Erythroblast (primary cell): ENCODE results near the gene PHETA2.

Source experiments
- DNase-seq, 2 experiments: peaks; one replicate each; lab custom pipeline; 2025; lab: John Stamatoyannopoulos, UW
- GATA1 ChIP-seq: IDR thresholded peaks from 2 replicates; pipeline ENCODE4 v1.6.1; 2011; ENCODE audit warnings: low read depth, mild to moderate bottlenecking, control low read depth, low read length, moderate library complexity
- POLR2A ChIP-seq: IDR thresholded peaks from 2 replicates; pipeline ENCODE4 v1.6.1; 2011; ENCODE audit warnings: mild to moderate bottlenecking, low read length

The PHETA2 gene

GRCh38 chr22:42074132-42074811, at the start of gene PHETA2:
Gene PHETA2 (plus strand): TSS chr22:42074248. CDS start chr22:42077294, 3,046 bp downstream.
- DNase-seq, result peak; percentile 70 to 74
- TF ChIP-seq POLR2A (peak; percentile 43), GATA1 (no peak)

GRCh38 chr22:42025421-42025820, 48.6 kb upstream of the PHETA2 start:
- TF ChIP-seq POLR2A, result no peak
- no peak for TF ChIP-seq GATA1
- no peak for DNase-seq

- no peak for DNase-seq
- no peak for TF ChIP-seq GATA1
- no peak for TF ChIP-seq POLR2A
Measured at GRCh38 chr22:42026705-42027104, 47.3 kb upstream of the PHETA2 start.

GRCh38 chr22:42033263-42034181, 40.5 kb upstream of the PHETA2 start:
- TF ChIP-seq POLR2A (no peak), GATA1 (no peak)
- peak in 1 of 2 experiments; percentile 6 for DNase-seq

- TF ChIP-seq GATA1, result no peak
- no peak for TF ChIP-seq POLR2A
- DNase-seq, result no peak
Measured at GRCh38 chr22:42035256-42035655, 38.8 kb upstream of the PHETA2 start.

GRCh38 chr22:42039271-42039670, 34.8 kb upstream of the PHETA2 start:
- no peak for DNase-seq
- TF ChIP-seq GATA1 (no peak), POLR2A (no peak)

GRCh38 chr22:42041784-42042183, 32.3 kb upstream of the PHETA2 start:
- TF ChIP-seq POLR2A, result no peak
- TF ChIP-seq GATA1, result no peak
- DNase-seq, result no peak

GRCh38 chr22:42050641-42051180, 23.3 kb upstream of the PHETA2 start:
- no peak for DNase-seq
- TF ChIP-seq POLR2A, result no peak
- TF ChIP-seq GATA1, result no peak

GRCh38 chr22:42052765-42053164, 21.3 kb upstream of the PHETA2 start:
- TF ChIP-seq POLR2A (no peak), GATA1 (no peak)
- DNase-seq, result no peak

GRCh38 chr22:42056757-42057511, 17.1 kb upstream of the PHETA2 start:
- TF ChIP-seq GATA1 (no peak), POLR2A (no peak)
- DNase-seq, result no peak

GRCh38 chr22:42060489-42060888, 13.6 kb upstream of the PHETA2 start:
- no peak for TF ChIP-seq POLR2A
- no peak for TF ChIP-seq GATA1
- DNase-seq, result no peak

GRCh38 chr22:42061041-42061440, 13.0 kb upstream of the PHETA2 start:
- TF ChIP-seq POLR2A, result no peak
- no peak for TF ChIP-seq GATA1
- DNase-seq, result no peak

- DNase-seq, result no peak
- TF ChIP-seq GATA1, result no peak
- TF ChIP-seq POLR2A, result no peak
Measured at GRCh38 chr22:42062506-42063170, 11.4 kb upstream of the PHETA2 start.
